ENCODE measurements around the gene CDK5. TPM values are rescaled to one million over a fixed set of nuclear protein-coding genes. Genes with fewer than 3 reads are reported as not detected.

The CDK5 gene
- total and polyA plus RNA-seq, 10 of the 15 experiments (the other 5 are each of a cell fraction or from before 2014, with no cell fraction given): 1.5 to 33.4 (median 21.6) TPM

DNA sequence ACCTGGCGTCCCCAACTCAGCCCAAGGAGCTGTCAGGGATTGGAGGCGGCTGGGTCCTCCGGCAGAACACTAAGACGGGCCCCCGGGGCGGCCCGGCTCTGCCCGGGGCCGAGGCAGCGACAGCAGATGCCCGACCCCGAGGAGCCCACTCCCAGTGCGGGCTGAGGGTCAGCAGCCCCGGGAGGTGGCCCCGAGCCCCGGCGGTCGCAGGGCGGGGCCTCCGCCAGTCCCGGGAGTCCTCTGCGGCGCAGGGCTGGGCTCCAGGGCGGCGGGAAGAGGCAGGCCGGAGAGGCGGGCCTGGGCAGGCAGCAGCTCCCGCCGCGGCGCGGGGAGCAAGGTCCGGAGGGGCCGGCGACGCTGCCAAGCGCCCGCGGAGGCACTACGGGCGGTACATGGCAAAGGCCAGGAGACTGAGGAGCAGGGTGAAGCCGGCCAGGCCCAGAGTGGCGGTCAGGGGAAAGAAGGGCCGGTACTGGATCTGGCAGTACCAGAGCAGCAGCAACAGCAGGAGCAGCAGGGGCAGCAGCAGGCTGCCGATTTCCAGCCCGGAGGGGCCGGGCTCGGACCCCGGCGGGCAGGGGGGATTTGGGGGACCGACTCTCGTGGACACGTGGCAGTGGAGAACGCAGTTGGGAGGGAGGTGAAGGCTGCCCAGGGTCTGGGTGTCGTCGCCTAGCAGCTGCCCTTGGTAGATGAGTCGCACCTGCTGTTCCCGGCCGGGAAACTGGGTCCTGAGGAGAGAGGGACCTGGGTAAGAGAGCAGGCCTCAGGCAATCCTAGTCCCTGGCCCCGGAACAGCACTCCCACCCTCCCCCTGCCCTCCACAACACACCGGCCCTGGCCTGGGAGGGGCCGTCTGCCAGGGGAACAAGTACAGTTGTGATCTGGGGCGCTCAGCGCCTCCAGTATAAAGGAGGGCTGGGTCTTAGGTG lies 23.7 kb upstream of the CDK5 start:
- peaks cover 0 to 6% of the 10 kb centered on the region in 2 experiments; a peak in 2 of 4 replicates for H3K36me3 ChIP-seq (ENCODE audit: control insufficient read depth in 2 of 2, insufficient read depth in 2 of 2, low read length in 1 of 2)
- ChIA-PET SMC1A (ENCODE audit: uncharacterized antibody, unreplicated experiment) (interaction anchor here (0.7 kb wide), 1 partner anchor 1481 kb away, joined by 4 read pairs; no protein-coding TSS in a partner anchor), CTCF (no interaction called here), POLR2A (interaction anchor here (0.9 to 1.0 kb wide), 3 partner anchors 8 to 53 kb away, joined by 3 to 7 read pairs (median 3); partner anchors contain the start of gene ABCB8), RAD21 (ENCODE audit: unreplicated experiment) (interaction anchor here (0.7 to 1.0 kb wide), 2 partner anchors 53 kb away, joined by 3 read pairs; partner anchors contain the start of gene ABCB8)
- no peak for ATAC-seq
- no TSS peak for BruUV-seq (replicated peaks)
- peak overlapping the region; percentile 100 for H3K4me2 ChIP-seq (ENCODE audit: control insufficient read depth, insufficient read depth)
- peaks cover 46% of the 10 kb centered on the region for H3K79me2 ChIP-seq (ENCODE audit: control insufficient read depth, insufficient read depth, low read length)
- H2AFZ ChIP-seq (ENCODE audit: control insufficient read depth, low read depth, low read length): no peak overlapping the region; the same call in 1 of the 2 replicates
- H3K4me3 ChIP-seq: peak overlapping the region; percentile 83; the same call in 1 of the 2 replicates
- intact Hi-C loops (cut with micrococcal nuclease; ENCODE audit: unreplicated experiment): loop anchor here (2.0 kb wide), 1 partner anchor 53 kb away; the partner anchor contains the start of gene ABCB8
- H3K9me3 ChIP-seq (replicated peaks; ENCODE audit: control insufficient read depth, insufficient read depth, low read length): no peaks in the 10 kb centered on the region
- H3K27ac ChIP-seq (ENCODE audit: control insufficient read depth, insufficient read depth): peak overlapping the region; percentile 90
- in situ Hi-C loops (cut with MboI): no loop called here
- H3K4me1 ChIP-seq (ENCODE audit: control insufficient read depth, insufficient read depth, low read length): peaks cover 31% of the 10 kb centered on the region
- H4K20me1 ChIP-seq (ENCODE audit: control insufficient read depth, insufficient read depth): no peaks in the 10 kb centered on the region; the same call in 1 of the 2 replicates
- FAIRE-seq: no peak
- 57% methylated on average over 27 of the region's 64 CpGs for WGBS (ENCODE audit: insufficient coverage, insufficient replicate concordance, low lambda C conversion rate, missing lambda C conversion rate)
- H3K9ac ChIP-seq (ENCODE audit: control insufficient read depth, insufficient read depth, low read length): peak overlapping the region; percentile 96
- TF ChIP-seq IRF4 (IDR thresholded peaks at IDR 0.05; ENCODE audit: low read depth, low read length): no peak
- H3K27me3 ChIP-seq (replicated peaks in 1 of 2; ENCODE audit: control insufficient read depth in 2 of 2, insufficient read depth in 2 of 2, low read length in 1 of 2): no peaks in the 10 kb centered on the region
- no peak for DNase-seq (ENCODE audit: low read depth, low spot score)

DNA sequence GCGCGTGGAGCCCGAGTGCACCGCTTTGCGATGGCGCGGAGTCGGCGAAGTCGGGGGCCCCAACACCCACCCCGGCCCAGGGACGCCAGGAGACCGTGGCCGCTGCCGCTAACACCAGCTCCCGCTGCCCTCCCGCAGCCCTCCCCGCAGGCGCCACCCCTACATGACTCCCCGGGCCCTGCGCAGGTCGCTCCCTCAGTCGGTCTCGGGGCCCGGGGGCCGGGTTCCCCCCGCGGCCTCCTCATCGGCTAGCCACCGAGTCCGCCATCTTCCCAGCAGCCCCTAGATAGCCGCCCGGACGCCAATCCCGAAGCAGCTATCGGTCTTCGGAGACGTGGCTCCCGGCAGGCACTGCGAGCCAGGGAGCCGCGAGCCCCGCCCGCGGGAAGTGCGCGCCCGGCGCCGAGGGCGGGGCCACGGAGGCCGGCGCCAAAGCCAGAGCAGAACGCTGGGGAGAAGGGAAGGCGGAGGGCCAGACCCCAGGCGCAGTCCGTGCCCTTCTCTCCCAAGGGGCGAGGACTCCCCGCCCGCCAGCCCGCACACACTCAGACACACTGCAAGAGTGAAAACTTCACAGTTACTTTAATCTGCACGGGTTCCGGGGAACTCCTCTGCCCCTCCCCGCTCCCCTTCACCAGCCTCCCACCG lies 22.9 kb upstream of the CDK5 start, which contains the start of gene FASTK:
Gene FASTK, minus strand, starts transcription at position 288 of the 648 bp plus-strand sequence. Its CDS starts 43 bp downstream, at position 245.
- peaks cover 0 to 11% of the 10 kb centered on the region in 2 experiments; a peak in 2 of 4 replicates for H3K36me3 ChIP-seq (ENCODE audit: control insufficient read depth in 2 of 2, insufficient read depth in 2 of 2, low read length in 1 of 2)
- no peaks in the 10 kb centered on the region for H3K9me3 ChIP-seq (replicated peaks; ENCODE audit: control insufficient read depth, insufficient read depth, low read length)
- H3K4me1 ChIP-seq (ENCODE audit: control insufficient read depth, insufficient read depth, low read length): peaks cover 31% of the 10 kb centered on the region
- H3K27ac ChIP-seq (ENCODE audit: control insufficient read depth, insufficient read depth): peak within 1 kb of the TSS; percentile 90
- ChIA-PET SMC1A (ENCODE audit: uncharacterized antibody, unreplicated experiment) (interaction anchor here (0.7 to 0.8 kb wide), 3 partner anchors 13 to 1480 kb away, joined by 3 to 4 read pairs (median 3); no protein-coding TSS in a partner anchor), POLR2A (interaction anchor here (0.9 to 1.0 kb wide), 3 partner anchors 9 to 52 kb away, joined by 3 to 7 read pairs (median 3); partner anchors contain the start of gene ABCB8), CTCF (interaction anchor here (0.8 kb wide), 1 partner anchor 22 kb away, joined by 3 read pairs; the partner anchor contains the start of gene SLC4A2), RAD21 (ENCODE audit: unreplicated experiment) (interaction anchor here (1.0 kb wide), 1 partner anchor 53 kb away, joined by 3 read pairs; the partner anchor contains the start of gene ABCB8)
- 2% methylated on average over 57 of the region's 66 CpGs for WGBS (ENCODE audit: insufficient coverage, insufficient replicate concordance, low lambda C conversion rate, missing lambda C conversion rate)
- BruUV-seq (replicated peaks): no TSS peak
- peak within 1 kb of the TSS; percentile 75 for H2AFZ ChIP-seq (ENCODE audit: control insufficient read depth, low read depth, low read length)
- peak within 1 kb of the TSS; percentile 96 for H3K9ac ChIP-seq (ENCODE audit: control insufficient read depth, insufficient read depth, low read length)
- ATAC-seq (peak; percentile 89), FAIRE-seq (peak; percentile 89), DNase-seq (ENCODE audit: low read depth, low spot score) (no peak)
- intact Hi-C loops (cut with micrococcal nuclease; ENCODE audit: unreplicated experiment): loop anchor here (1.0 kb wide), 1 partner anchor 22 kb away; no protein-coding TSS in a partner anchor
- H4K20me1 ChIP-seq (ENCODE audit: control insufficient read depth, insufficient read depth): no peaks in the 10 kb centered on the region; the same call in 1 of the 2 replicates
- peaks cover 41% of the 10 kb centered on the region for H3K79me2 ChIP-seq (ENCODE audit: control insufficient read depth, insufficient read depth, low read length)
- no peaks in the 10 kb centered on the region for H3K27me3 ChIP-seq (replicated peaks in 1 of 2; ENCODE audit: control insufficient read depth in 2 of 2, insufficient read depth in 2 of 2, low read length in 1 of 2)
- in situ Hi-C loops (cut with MboI): no loop called here
- peak within 1 kb of the TSS; percentile 100 for H3K4me2 ChIP-seq (ENCODE audit: control insufficient read depth, insufficient read depth)
- H3K4me3 ChIP-seq: peak within 1 kb of the TSS; percentile 83
- TF ChIP-seq HDGF (IDR thresholded peaks at IDR 0.05) (no peak), BMI1 (IDR thresholded peaks at IDR 0.05; ENCODE audit: borderline replicate concordance) (no peak), NBN (IDR thresholded peaks at IDR 0.05) (0 out of 2 replicates have a peak, but pooled peaks have one; percentile 52), EGR1 (IDR thresholded peaks at IDR 0.05; ENCODE audit: borderline replicate concordance in 1 of 2, low read depth in 2 of 2, low read length in 2 of 2) (peak in 1 of 2 experiments; percentile 28; a peak in 1 of 3 replicates), ETV6 (conservative IDR thresholded peaks at IDR 0.05 in 1 of 2, IDR thresholded peaks at IDR 0.05 in 1 of 2; ENCODE audit: borderline replicate concordance in 1 of 2, low read depth in 1 of 2) (no peak), NFXL1 (IDR thresholded peaks at IDR 0.05; ENCODE audit: borderline replicate concordance) (no peak), KAT2A (conservative IDR thresholded peaks at IDR 0.05; ENCODE audit: control insufficient read depth, low read depth, low read length) (no peak), SREBF2 (IDR thresholded peaks at IDR 0.05; ENCODE audit: low read length) (no peak), YBX1 (IDR thresholded peaks at IDR 0.05) (no peak)
- TF ChIP-seq, protein P1, sequence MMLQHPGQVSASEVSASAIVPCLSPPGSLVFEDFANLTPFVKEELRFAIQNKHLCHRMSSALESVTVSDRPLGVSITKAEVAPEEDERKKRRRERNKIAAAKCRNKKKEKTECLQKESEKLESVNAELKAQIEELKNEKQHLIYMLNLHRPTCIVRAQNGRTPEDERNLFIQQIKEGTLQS (IDR thresholded peaks at IDR 0.05; ENCODE audit: borderline replicate concordance, extremely low read depth, low read depth, low read length): no peak
- TF ChIP-seq, protein P2, sequence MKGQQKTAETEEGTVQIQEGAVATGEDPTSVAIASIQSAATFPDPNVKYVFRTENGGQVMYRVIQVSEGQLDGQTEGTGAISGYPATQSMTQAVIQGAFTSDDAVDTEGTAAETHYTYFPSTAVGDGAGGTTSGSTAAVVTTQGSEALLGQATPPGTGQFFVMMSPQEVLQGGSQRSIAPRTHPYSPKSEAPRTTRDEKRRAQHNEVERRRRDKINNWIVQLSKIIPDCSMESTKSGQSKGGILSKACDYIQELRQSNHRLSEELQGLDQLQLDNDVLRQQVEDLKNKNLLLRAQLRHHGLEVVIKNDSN (IDR thresholded peaks at IDR 0.05; ENCODE audit: borderline replicate concordance, extremely low read length, insufficient read depth, low read depth, low read length): no peak
